Immature natural killer cell (primary cell): ENCODE data around the gene TMEM192. TPM values are rescaled to one million over a fixed set of nuclear protein-coding genes. Genes with fewer than 3 reads are reported as not detected.
A peak's percentile ranks its signal among the peaks of the same experiment; 100 is the strongest.
"Not testable (repeated sequence)": the region's sequence is repeated elsewhere in the genome, so short reads cannot be mapped to it uniquely, and the experiment has no call there.

ENCODE experiments used
- DNase-seq, 3 donors: peaks; one replicate each; pipeline ENCODE4 v3.0.0; 2022; ENCODE audit warnings: mixed read lengths in 1 of 3
- H3K27ac Mint-ChIP-seq, 6 donors: one replicate each; pipeline ENCODE4 v1.8.0; 2020; ENCODE audit warnings: mixed read lengths in 6 of 6, mild to moderate bottlenecking in 5 of 6, inconsistent platforms in 4 of 6, moderate library complexity in 3 of 6
- H3K27me3 Mint-ChIP-seq, 3 donors: one replicate each; pipeline ENCODE4 v1.8.0; 2020 to 2021; ENCODE audit warnings: low read depth in 3 of 3, mild to moderate bottlenecking in 3 of 3, mixed read lengths in 3 of 3, moderate library complexity in 3 of 3, inconsistent platforms in 1 of 3
- H3K36me3 Mint-ChIP-seq, 3 donors: one replicate each; pipeline ENCODE4 v1.8.0; 2020; ENCODE audit warnings: mixed read lengths in 3 of 3, inconsistent platforms in 2 of 3, mild to moderate bottlenecking in 2 of 3
- H3K4me1 Mint-ChIP-seq, 2 donors: one replicate each; pipeline ENCODE4 v1.8.0; 2020; ENCODE audit warnings: inconsistent platforms in 2 of 2, mild to moderate bottlenecking in 2 of 2, mixed read lengths in 2 of 2, moderate library complexity in 1 of 2
- H3K4me3 Mint-ChIP-seq, 5 donors: one replicate each; pipeline ENCODE4 v1.8.0; 2020; ENCODE audit warnings: mild to moderate bottlenecking in 5 of 5, mixed read lengths in 5 of 5, inconsistent platforms in 3 of 5, moderate library complexity in 3 of 5
- H3K9me3 Mint-ChIP-seq, 6 donors: one replicate each; pipeline ENCODE4 v1.8.0; 2020; ENCODE audit warnings: mild to moderate bottlenecking in 6 of 6, mixed read lengths in 6 of 6, inconsistent platforms in 4 of 6, moderate library complexity in 3 of 6
- polyA plus RNA-seq, 3 donors: library from polyadenylated mRNA; unstranded; fragments of 300-500 nt; fragmentation: Illumina TruSeq; gene quantifications; one replicate each; pipeline ENCODE4 v1.2.3, GENCODE V29; 2021

The TMEM192 gene
- polyA plus RNA-seq, 3 donors from 2014 or later, result 12.0 to 33.2 (median 26.0) TPM

GRCh38 chr4:165124488-165124887 is 11.8 kb upstream of the TMEM192 start:
- Mint-ChIP-seq H3K36me3 (no peaks in the 10 kb centered on the region), H3K9me3 (no peaks in the 10 kb centered on the region), H3K4me3 (no peak overlapping the region), H3K27ac (no peak overlapping the region), H3K27me3 (peaks cover 0 to 6% (median 2%) of the 10 kb centered on the region in 3 donors), H3K4me1 (no peaks in the 10 kb centered on the region)
- no peak for DNase-seq

GRCh38 chr4:165118256-165118909 is 5.7 kb upstream of the TMEM192 start:
- Mint-ChIP-seq H3K27ac (no peak overlapping the region), H3K27me3 (peaks cover 2 to 8% (median 2%) of the 10 kb centered on the region in 3 donors), H3K36me3 (no peaks in the 10 kb centered on the region), H3K4me1 (peaks cover under 1 to 5% of the 10 kb centered on the region in 2 donors), H3K9me3 (no peaks in the 10 kb centered on the region), H3K4me3 (no peak overlapping the region)
- no peak for DNase-seq

- Mint-ChIP-seq H3K4me3 (no peak overlapping the region), H3K4me1 (peaks cover 12 to 24% of the 10 kb centered on the region in 2 donors), H3K27me3 (peaks cover 11 to 15% (median 12%) of the 10 kb centered on the region in 3 donors), H3K9me3 (no peaks in the 10 kb centered on the region), H3K27ac (no peak overlapping the region), H3K36me3 (no peaks in the 10 kb centered on the region)
- DNase-seq, result no peak
Observed at GRCh38 chr4:165115301-165115700, 2.6 kb upstream of the TMEM192 start.

GRCh38 chr4:165111906-165112367 is 723 bp downstream of the TMEM192 start:
- H3K4me3 Mint-ChIP-seq, result peak overlapping the region; percentile 91 to 99 (median 98)
- H3K27me3 Mint-ChIP-seq, result peaks cover 10 to 13% (median 12%) of the 10 kb centered on the region in 3 donors
- no peaks in the 10 kb centered on the region for H3K9me3 Mint-ChIP-seq
- peak overlapping the region; percentile 90 to 96 (median 94) for H3K27ac Mint-ChIP-seq
- peaks cover 14 to 24% of the 10 kb centered on the region in 2 donors for H3K4me1 Mint-ChIP-seq
- DNase-seq, result no peak
- H3K36me3 Mint-ChIP-seq, result peaks cover 0 to 2% (median 0%) of the 10 kb centered on the region in 3 donors

GRCh38 chr4:165106518-165106917 is 6.1 kb downstream of the TMEM192 start:
- DNase-seq, result no peak
- no peaks in the 10 kb centered on the region for H3K9me3 Mint-ChIP-seq
- no peak overlapping the region for H3K27ac Mint-ChIP-seq
- H3K36me3 Mint-ChIP-seq, result peaks cover 5 to 10% (median 5%) of the 10 kb centered on the region in 3 donors
- H3K27me3 Mint-ChIP-seq, result no peaks in the 10 kb centered on the region
- no peak overlapping the region for H3K4me3 Mint-ChIP-seq
- H3K4me1 Mint-ChIP-seq, result peaks cover 8 to 13% of the 10 kb centered on the region in 2 donors

- Mint-ChIP-seq H3K4me3 (no peak overlapping the region), H3K36me3 (peaks cover 9 to 17% (median 13%) of the 10 kb centered on the region in 3 donors), H3K27ac (no peak overlapping the region), H3K9me3 (no peaks in the 10 kb centered on the region), H3K4me1 (peaks cover 7 to 9% of the 10 kb centered on the region in 2 donors), H3K27me3 (no peaks in the 10 kb centered on the region)
- no peak for DNase-seq
Observed at GRCh38 chr4:165101641-165102040, 11.0 kb downstream of the TMEM192 start.

GRCh38 chr4:165096776-165097175 is 15.9 kb downstream of the TMEM192 start:
- Mint-ChIP-seq H3K27me3 (no peaks in the 10 kb centered on the region), H3K4me1 (no peaks in the 10 kb centered on the region), H3K4me3 (no peak overlapping the region), H3K9me3 (no peaks in the 10 kb centered on the region), H3K36me3 (peaks cover 4 to 12% (median 9%) of the 10 kb centered on the region in 3 donors), H3K27ac (no peak overlapping the region)
- DNase-seq, result no peak

- H3K4me1 Mint-ChIP-seq, result no peaks in the 10 kb centered on the region
- no peak overlapping the region for H3K4me3 Mint-ChIP-seq
- DNase-seq, result no peak
- peaks cover 4 to 14% (median 8%) of the 10 kb centered on the region in 3 donors for H3K36me3 Mint-ChIP-seq
- no peaks in the 10 kb centered on the region for H3K9me3 Mint-ChIP-seq
- no peaks in the 10 kb centered on the region for H3K27me3 Mint-ChIP-seq
- no peak overlapping the region for H3K27ac Mint-ChIP-seq
Observed at GRCh38 chr4:165095291-165095690, 17.4 kb downstream of the TMEM192 start.

GRCh38 chr4:165094873-165095272 is 17.8 kb downstream of the TMEM192 start:
- H3K4me3 Mint-ChIP-seq, result no peak overlapping the region
- H3K4me1 Mint-ChIP-seq, result no peaks in the 10 kb centered on the region
- H3K27ac Mint-ChIP-seq, result no peak overlapping the region
- H3K27me3 Mint-ChIP-seq, result no peaks in the 10 kb centered on the region
- H3K9me3 Mint-ChIP-seq, result no peaks in the 10 kb centered on the region
- H3K36me3 Mint-ChIP-seq, result peaks cover 4 to 15% (median 8%) of the 10 kb centered on the region in 3 donors
- no peak for DNase-seq

- H3K36me3 Mint-ChIP-seq, result peaks cover 7 to 21% (median 9%) of the 10 kb centered on the region in 3 donors
- not testable (repeated sequence) for H3K4me1 Mint-ChIP-seq, H3K27ac Mint-ChIP-seq, H3K4me3 Mint-ChIP-seq, H3K27me3 Mint-ChIP-seq, DNase-seq, H3K9me3 Mint-ChIP-seq
Observed at GRCh38 chr4:165092187-165092586, 20.5 kb downstream of the TMEM192 start.

GRCh38 chr4:165088366-165088765 is 24.3 kb downstream of the TMEM192 start:
- peaks cover 22 to 37% (median 24%) of the 10 kb centered on the region in 3 donors for H3K36me3 Mint-ChIP-seq

GRCh38 chr4:165085946-165086345 is 26.7 kb downstream of the TMEM192 start:
- no peaks in the 10 kb centered on the region for H3K27me3 Mint-ChIP-seq
- peaks cover 19 to 32% (median 24%) of the 10 kb centered on the region in 3 donors for H3K36me3 Mint-ChIP-seq
- no peak for DNase-seq
- H3K27ac Mint-ChIP-seq, result peak overlapping the region in 1 of 6 donors; percentile 5
- H3K4me3 Mint-ChIP-seq, result no peak overlapping the region
- H3K9me3 Mint-ChIP-seq, result no peaks in the 10 kb centered on the region
- H3K4me1 Mint-ChIP-seq, result no peaks in the 10 kb centered on the region

More at GRCh38 chr4:165088366-165088765, 24.3 kb downstream of the TMEM192 start:
- H3K27ac Mint-ChIP-seq, result peak overlapping the region in 1 of 6 donors; percentile 37
- H3K27me3 Mint-ChIP-seq, result no peaks in the 10 kb centered on the region
- no peak for DNase-seq
- H3K4me3 Mint-ChIP-seq, result no peak overlapping the region
- no peaks in the 10 kb centered on the region for H3K4me1 Mint-ChIP-seq
- H3K9me3 Mint-ChIP-seq, result no peaks in the 10 kb centered on the region

GRCh38 chr4:165084787-165085186 is 27.9 kb downstream of the TMEM192 start:
- H3K4me3 Mint-ChIP-seq, H3K9me3 Mint-ChIP-seq: not testable (repeated sequence)

GRCh38 chr4:165079476-165079875 is 33.2 kb downstream of the TMEM192 start:
- H3K27ac Mint-ChIP-seq, result no peak overlapping the region
- peaks cover 20 to 21% (median 20%) of the 10 kb centered on the region in 3 donors for H3K36me3 Mint-ChIP-seq
- H3K4me1 Mint-ChIP-seq, result no peaks in the 10 kb centered on the region

More at GRCh38 chr4:165084787-165085186, 27.9 kb downstream of the TMEM192 start:
- H3K4me1 Mint-ChIP-seq, H3K27ac Mint-ChIP-seq, DNase-seq, H3K27me3 Mint-ChIP-seq: not testable (repeated sequence)
- H3K36me3 Mint-ChIP-seq, result peaks cover 22 to 31% (median 27%) of the 10 kb centered on the region in 3 donors

More at GRCh38 chr4:165079476-165079875, 33.2 kb downstream of the TMEM192 start:
- Mint-ChIP-seq H3K4me3 (no peak overlapping the region), H3K27me3 (no peaks in the 10 kb centered on the region), H3K9me3 (no peaks in the 10 kb centered on the region)
- no peak for DNase-seq
